ENCODE data around the gene LPO.

Gene LPO

DNA sequence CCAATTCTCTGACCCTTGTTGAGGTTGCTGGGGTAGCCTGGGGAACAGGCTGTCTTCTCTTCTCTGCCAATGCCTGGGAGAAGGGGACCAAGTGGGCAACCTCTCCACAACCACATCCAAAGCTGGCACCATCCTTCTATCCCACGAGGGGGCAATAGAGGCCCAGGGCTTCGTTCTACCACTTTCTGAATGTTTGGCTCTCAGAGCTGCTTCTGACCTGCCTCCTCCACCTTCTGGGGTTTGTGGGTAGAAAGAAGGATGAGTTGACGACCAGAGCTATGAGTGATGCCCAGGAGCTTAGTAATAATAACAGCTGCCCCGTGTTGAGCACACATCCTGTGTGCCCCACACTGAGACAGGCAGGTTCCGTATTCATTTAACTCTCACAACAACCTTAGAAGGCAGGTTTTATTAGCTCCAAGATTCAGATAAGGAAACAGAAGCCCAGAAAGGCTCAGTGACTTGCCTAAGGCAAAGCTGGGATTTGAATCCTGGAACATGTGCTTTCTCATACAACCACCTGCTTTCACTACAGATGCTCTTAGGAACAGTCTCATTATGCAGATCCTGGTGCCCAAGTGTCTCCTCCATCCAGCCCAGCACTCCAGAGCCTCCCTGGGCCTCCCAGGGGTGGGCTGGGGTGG is 79.2 kb downstream of the LPO start:
- no peak for DNase-seq (ENCODE audit: low spot score)

DNA sequence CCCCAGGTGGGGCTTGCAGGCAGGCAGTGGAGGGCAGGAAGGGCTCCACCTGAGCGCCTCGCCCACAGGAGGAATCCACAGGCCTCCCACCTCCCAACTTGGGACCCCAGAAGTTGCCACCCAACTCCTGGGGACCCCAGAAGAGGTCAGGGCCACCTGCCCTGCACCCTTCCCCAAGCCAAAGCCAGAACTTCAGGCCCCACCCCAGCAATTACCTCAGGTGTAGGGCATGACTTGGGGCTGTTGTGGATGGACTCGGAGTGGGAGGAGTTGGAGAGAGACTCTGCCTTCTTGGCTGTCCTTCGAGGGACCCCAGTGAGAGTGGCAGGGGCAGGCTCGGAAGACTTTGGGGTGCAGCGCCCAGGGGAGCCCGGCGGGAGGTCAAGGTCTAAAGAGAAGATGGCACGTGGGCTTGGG is 79.7 kb downstream of the LPO start:
- no peak for DNase-seq (ENCODE audit: low spot score)
